Stomach (tissue), 9 donors: ENCODE measurements around the gene ALOX5AP. TPM values are rescaled to one million over a fixed set of nuclear protein-coding genes. Genes with fewer than 3 reads are reported as not detected.
"Not testable (repeated sequence)": the region's sequence is repeated elsewhere in the genome, so short reads cannot be mapped to it uniquely, and the experiment has no call there.

Experiments used
- DNase-seq, 2 donors: peaks; one replicate each; pipeline versions ENCODE4 v3.0.0 to v3.0.0-alpha.2; 2013 to 2019
- H3K27ac ChIP-seq, 5 donors: fragments of 200-600 bp in 4 of 5; sonication (generic) in 4 of 5; one replicate each; pipeline ENCODE4 v1.5.1; 2013 to 2019; ENCODE audit warnings: mild to moderate bottlenecking in 1 of 5, moderate library complexity in 1 of 5
- H3K27me3 ChIP-seq, 3 donors: fragments of 200-600 bp; sonication (generic); one replicate each; pipeline ENCODE4 v1.5.1; 2017 to 2019; ENCODE audit warnings: mixed run types in 1 of 3
- H3K36me3 ChIP-seq, 4 donors: fragments of 200-600 bp; sonication (generic); 1 replicate in 3 of 4; 2 replicates in 1 of 4; pipeline ENCODE4 v1.5.1; 2016 to 2019
- H3K4me1 ChIP-seq, 4 donors: fragments of 200-600 bp; sonication (generic); one replicate each; pipeline ENCODE4 v1.5.1; 2016 to 2019
- H3K4me3 ChIP-seq, 4 donors: fragments of 200-600 bp; sonication (generic) in 3 of 4; one replicate each; pipeline ENCODE4 v1.5.1; 2016 to 2019; ENCODE audit warnings: mild to moderate bottlenecking in 1 of 4
- H3K9me3 ChIP-seq, 4 donors: fragments of 200-600 bp; sonication (generic); one replicate each; pipeline ENCODE4 v1.5.1; 2016 to 2019
- EP300 ChIP-seq: sonication (generic); formaldehyde crosslinking; IDR thresholded peaks from one replicate; pipeline ENCODE4 v1.6.1; 2017; ENCODE audit warnings: antibody characterized with exemption
- POLR2A ChIP-seq, 4 donors: fragments of 450-650 bp; IDR thresholded peaks; one replicate each; pipeline ENCODE4 v1.6.1; 2016; ENCODE audit warnings: antibody characterized with exemption in 4 of 4, control low read depth in 2 of 4, mild to moderate bottlenecking in 1 of 4, moderate library complexity in 1 of 4
- POLR2AphosphoS5 ChIP-seq, 3 donors: sonication (generic); formaldehyde crosslinking; IDR thresholded peaks; one replicate each; pipeline ENCODE4 v1.6.1; 2016; ENCODE audit warnings: antibody characterized with exemption in 3 of 3
- WGBS, 5 donors: extraction: QIAGEN DNeasy Blood & Tissue Kit in 3 of 5; methylation state at CpG; one replicate each; pipeline versions ENCODE4 v1.1.5 to v1.1.7; 2013 to 2018; 5-methylcytosine and 5-hydroxymethylcytosine counted together
- intact Hi-C: fragments of 100-400 bp; cut with DNase I; formaldehyde crosslinking; loops from one replicate; pipeline ENCODE4 v1.15.1; 2023; ENCODE audit warnings: low total_unique reads
- polyA plus RNA-seq, 3 donors: library from polyadenylated mRNA; stranded (reverse); fragments of 200-250 nt; gene quantifications; one replicate each; pipeline ENCODE4 v1.2.3, GENCODE V29; 2013
- total RNA-seq, 5 donors: library from RNA; depleted of rRNA; stranded (reverse); fragments of >200 nt; gene quantifications; one replicate each; pipeline versions ENCODE4 v1.1.0 to v1.2.3, GENCODE V29; 2014 to 2016
- TF ChIP-seq, protein P1 (sequence below), 7 experiments: fragments of 450-650 bp in 4 of 7; fragments of 200-600 bp in 3 of 7; sonication (generic) in 3 of 7; IDR thresholded peaks; one replicate each; pipeline ENCODE4 v1.5.1; 2016 to 2019; ENCODE audit warnings: antibody characterized with exemption in 7 of 7, control low read depth in 2 of 7, mild to moderate bottlenecking in 1 of 7
- donor health status: healthy with polysubstance abuse.
- donor health status: Bipolar disorder and iron deficiency.
- donor health status: healthy.

Gene ALOX5AP
- total and polyA plus RNA-seq, 8 donors = 1.3 to 36.4 (median 7.7) TPM

DNA sequence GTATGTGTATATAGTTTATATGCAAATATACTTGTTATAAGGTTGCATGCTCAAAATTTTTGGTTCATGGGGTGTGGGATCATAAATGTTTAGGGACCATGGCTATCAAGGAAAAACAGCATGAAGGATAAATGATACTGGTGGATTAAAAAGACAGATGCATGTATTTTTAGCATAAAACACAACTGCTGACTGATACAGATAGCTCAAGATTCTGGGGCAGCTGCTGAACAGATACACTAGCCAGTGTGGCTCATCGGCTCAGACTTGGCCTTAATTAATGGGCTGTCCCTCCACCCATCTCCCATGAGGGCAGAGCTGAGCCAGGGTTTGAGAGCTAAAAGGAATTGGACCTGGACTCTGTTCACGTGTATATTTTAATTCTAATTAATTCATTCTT is 11.4 kb downstream of the ALOX5AP start:
- intact Hi-C loops = no loop called here
- H3K27ac ChIP-seq = peak overlapping the region in 3 of 5 donors; percentile 3 to 26 (median 24)
- no peaks in the 10 kb centered on the region for H3K27me3 ChIP-seq
- peaks cover 19 to 70% (median 28%) of the 10 kb centered on the region in 4 donors for H3K4me1 ChIP-seq
- no peaks in the 10 kb centered on the region for H3K9me3 ChIP-seq
- WGBS, 5 donors = 64 to 90% (median 74%) methylated on average over 2 of the region's 2 CpGs
- TF ChIP-seq POLR2A (IDR thresholded peaks at IDR 0.05) (no peak), POLR2AphosphoS5 (IDR thresholded peaks at IDR 0.05) (no peak)
- TF ChIP-seq, protein P1, sequence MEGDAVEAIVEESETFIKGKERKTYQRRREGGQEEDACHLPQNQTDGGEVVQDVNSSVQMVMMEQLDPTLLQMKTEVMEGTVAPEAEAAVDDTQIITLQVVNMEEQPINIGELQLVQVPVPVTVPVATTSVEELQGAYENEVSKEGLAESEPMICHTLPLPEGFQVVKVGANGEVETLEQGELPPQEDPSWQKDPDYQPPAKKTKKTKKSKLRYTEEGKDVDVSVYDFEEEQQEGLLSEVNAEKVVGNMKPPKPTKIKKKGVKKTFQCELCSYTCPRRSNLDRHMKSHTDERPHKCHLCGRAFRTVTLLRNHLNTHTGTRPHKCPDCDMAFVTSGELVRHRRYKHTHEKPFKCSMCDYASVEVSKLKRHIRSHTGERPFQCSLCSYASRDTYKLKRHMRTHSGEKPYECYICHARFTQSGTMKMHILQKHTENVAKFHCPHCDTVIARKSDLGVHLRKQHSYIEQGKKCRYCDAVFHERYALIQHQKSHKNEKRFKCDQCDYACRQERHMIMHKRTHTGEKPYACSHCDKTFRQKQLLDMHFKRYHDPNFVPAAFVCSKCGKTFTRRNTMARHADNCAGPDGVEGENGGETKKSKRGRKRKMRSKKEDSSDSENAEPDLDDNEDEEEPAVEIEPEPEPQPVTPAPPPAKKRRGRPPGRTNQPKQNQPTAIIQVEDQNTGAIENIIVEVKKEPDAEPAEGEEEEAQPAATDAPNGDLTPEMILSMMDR (IDR thresholded peaks at IDR 0.05) = no peak
- H3K4me3 ChIP-seq = no peak overlapping the region
- H3K36me3 ChIP-seq = no peaks in the 10 kb centered on the region
- DNase-seq = no peak

DNA sequence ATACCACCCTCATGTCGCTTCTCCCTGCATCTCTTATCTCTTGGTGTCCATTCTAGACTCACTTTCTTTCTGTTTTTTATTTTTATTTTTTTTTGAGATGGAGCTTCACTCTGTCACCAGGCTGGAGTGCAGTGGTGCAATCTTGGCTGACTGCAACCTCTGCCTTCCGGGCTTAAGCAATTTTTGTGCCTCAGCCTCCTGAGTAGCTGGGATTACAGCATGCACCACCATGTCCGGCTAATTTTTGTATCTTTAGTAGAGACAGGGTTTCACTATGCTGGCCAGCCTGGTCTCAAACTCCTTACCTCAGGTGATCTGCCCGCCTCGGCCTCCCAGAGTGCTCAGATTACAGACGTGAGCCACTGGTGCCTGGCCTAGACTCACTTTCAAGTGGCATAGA is 12.5 kb downstream of the ALOX5AP start:
- H3K36me3 ChIP-seq, H3K27me3 ChIP-seq, DNase-seq, H3K9me3 ChIP-seq, H3K4me3 ChIP-seq, intact Hi-C loops: not testable (repeated sequence)
- WGBS, 5 donors = 87 to 92% (median 91%) methylated on average over 6 of the region's 6 CpGs
- Histone ChIP-seq H3K4me1 (peaks cover 19 to 70% (median 32%) of the 10 kb centered on the region in 4 donors), H3K27ac (peak overlapping the region in 1 of 5 donors; percentile 24)

DNA sequence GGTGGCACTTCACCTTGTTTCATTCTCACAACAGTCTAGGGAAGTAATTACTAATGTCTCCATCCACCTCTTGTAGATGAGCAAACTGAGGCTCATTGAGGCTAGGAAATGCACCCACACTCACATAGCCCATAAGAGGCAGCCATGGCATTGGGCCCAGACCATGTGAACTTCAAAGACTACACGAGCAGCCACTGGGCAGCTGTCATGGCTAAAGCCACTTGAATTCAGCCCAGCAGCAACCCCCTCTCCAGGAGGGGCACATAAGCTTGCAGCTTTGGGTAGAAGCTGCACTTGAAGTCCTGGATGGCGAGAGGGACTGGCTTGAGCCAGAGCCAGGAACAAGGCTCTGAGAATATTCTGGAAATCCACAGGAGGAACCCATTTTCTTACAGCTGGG is 13.4 kb downstream of the ALOX5AP start:
- Histone ChIP-seq H3K4me1 (peaks cover 16 to 63% (median 27%) of the 10 kb centered on the region in 4 donors), H3K27me3 (no peaks in the 10 kb centered on the region), H3K9me3 (no peaks in the 10 kb centered on the region), H3K36me3 (no peaks in the 10 kb centered on the region), H3K4me3 (no peak overlapping the region), H3K27ac (no peak overlapping the region)
- DNase-seq = no peak
- no peak for TF ChIP-seq EP300
- TF ChIP-seq POLR2A (IDR thresholded peaks at IDR 0.05) = no peak
- no peak for TF ChIP-seq POLR2AphosphoS5 (IDR thresholded peaks at IDR 0.05)
- TF ChIP-seq, protein P1 (IDR thresholded peaks at IDR 0.05) = no peak
- intact Hi-C loops = no loop called here
- WGBS, 5 donors = 69 to 90% (median 81%) methylated on average over 2 of the region's 2 CpGs

DNA sequence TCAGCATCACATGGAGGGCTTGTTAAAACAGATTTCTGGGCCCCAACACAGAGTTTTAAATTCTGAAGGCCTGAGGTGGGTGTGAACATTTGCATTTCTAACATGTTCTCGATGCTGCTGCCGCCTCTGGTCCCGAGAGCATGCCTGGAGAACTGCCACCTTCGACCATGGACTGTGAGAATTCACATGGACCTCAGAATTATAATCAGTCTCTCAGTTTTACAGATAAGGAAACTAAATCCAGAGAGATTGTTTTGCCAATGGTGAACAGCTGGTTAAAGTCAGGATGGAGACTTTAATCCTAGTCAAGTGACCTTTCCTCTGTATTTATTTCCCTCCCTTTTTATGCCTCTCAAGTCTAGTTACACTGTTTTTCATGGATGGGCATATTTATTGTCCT is 14.7 kb downstream of the ALOX5AP start:
- no peak for DNase-seq
- 49 to 79% (median 67%) methylated on average over 4 of the region's 4 CpGs for WGBS, 5 donors

More for the DNA sequence above, 14.7 kb downstream of the ALOX5AP start:
- Histone ChIP-seq H3K4me3 (no peak overlapping the region), H3K27ac (no peak overlapping the region), H3K4me1 (peaks cover 8 to 49% (median 18%) of the 10 kb centered on the region in 4 donors), H3K36me3 (no peaks in the 10 kb centered on the region), H3K27me3 (no peaks in the 10 kb centered on the region), H3K9me3 (no peaks in the 10 kb centered on the region)
- intact Hi-C loops = no loop called here
- TF ChIP-seq EP300 (no peak), POLR2A (IDR thresholded peaks at IDR 0.05) (no peak), POLR2AphosphoS5 (IDR thresholded peaks at IDR 0.05) (no peak)
- TF ChIP-seq, protein P1 (IDR thresholded peaks at IDR 0.05) = no peak
